ENCODE data around the gene UFSP2. TPM values are rescaled to one million over a fixed set of nuclear protein-coding genes. Genes with fewer than 3 reads are reported as not detected.

The UFSP2 gene
- total RNA-seq, 1 donor: 53.5 TPM

DNA sequence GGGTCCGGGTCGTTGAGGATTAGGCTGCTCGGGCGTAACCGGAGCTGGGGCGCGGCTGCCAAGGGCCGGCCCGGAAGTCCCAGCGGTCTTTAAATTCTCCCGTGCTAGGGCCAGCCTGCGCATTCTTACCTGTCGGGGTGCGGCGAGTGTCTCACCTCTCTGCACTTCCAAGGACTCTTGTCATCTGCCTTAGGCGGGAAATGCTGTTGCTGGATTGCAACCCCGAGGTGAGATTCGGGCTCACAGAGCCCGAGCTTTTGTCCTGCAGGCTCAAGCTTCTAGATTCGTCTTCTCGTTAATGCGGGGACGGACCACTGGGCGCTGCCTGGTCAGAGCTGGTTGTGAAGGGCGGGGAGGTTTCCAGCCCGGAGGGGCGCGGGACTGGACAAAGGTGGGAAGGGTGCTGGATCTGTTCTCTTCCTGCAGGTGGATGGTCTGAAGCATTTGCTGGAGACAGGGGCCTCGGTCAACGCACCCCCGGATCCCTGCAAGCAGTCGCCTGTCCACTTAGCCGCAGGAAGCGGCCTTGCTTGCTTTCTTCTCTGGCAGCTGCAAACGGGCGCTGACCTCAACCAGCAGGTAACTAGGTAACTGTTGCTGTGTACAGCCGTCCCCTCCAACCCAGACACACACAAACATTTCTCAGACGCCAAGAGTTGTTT lies 28.9 kb downstream of the UFSP2 start, which contains the start of gene ANKRD37:
ANKRD37 (plus strand) TSS at position 118 of the 662 bp plus-strand sequence; CDS start at position 201, 83 bp downstream.
- DNase-seq (ENCODE audit: low read depth): peak; percentile 28
- TF ChIP-seq, protein P1, sequence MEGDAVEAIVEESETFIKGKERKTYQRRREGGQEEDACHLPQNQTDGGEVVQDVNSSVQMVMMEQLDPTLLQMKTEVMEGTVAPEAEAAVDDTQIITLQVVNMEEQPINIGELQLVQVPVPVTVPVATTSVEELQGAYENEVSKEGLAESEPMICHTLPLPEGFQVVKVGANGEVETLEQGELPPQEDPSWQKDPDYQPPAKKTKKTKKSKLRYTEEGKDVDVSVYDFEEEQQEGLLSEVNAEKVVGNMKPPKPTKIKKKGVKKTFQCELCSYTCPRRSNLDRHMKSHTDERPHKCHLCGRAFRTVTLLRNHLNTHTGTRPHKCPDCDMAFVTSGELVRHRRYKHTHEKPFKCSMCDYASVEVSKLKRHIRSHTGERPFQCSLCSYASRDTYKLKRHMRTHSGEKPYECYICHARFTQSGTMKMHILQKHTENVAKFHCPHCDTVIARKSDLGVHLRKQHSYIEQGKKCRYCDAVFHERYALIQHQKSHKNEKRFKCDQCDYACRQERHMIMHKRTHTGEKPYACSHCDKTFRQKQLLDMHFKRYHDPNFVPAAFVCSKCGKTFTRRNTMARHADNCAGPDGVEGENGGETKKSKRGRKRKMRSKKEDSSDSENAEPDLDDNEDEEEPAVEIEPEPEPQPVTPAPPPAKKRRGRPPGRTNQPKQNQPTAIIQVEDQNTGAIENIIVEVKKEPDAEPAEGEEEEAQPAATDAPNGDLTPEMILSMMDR (IDR thresholded peaks at IDR 0.05; ENCODE audit: insufficient read depth, low read length): no peak
- H3K4me3 ChIP-seq (ENCODE audit: low read depth, low read length): peak within 1 kb of the TSS; percentile 82

DNA sequence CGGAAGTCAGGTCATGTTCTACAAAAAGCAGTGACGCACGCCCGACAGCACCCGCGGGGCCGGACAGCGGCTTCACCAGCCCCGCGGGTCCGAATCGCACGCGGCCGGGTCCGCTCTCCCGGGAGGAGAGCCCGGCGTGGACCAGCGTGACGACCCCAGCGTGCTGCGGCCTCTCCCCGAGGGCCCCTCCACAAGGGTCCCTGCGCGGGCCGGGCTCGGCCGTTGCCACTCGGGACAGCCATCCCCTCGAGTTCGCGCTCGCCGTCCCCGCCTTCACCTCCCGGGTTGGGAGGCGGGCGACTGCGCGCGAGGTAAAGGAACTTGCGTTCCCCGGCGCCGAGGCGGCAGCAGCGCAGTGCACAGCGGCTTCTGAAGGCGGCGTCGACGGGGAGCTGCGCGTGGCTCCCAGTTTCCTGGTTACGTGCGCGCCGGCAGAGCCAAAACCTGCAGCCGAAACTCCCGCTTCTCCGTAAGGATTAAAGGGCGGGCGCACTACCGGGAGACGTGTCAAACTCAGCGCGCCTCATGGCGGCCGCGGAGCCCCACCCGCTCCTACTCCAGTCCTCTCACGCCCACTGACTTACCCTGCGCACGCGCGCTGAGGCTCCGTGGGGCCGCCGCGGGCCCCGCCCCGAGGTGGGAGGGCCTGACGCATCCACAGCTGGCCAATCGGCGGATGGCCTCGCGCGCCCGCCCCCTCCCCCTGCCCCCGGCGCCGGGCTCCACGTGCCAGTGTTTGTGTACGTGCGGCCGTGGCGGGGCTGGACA lies 29.6 kb downstream of the UFSP2 start:
- TF ChIP-seq, protein P1 (IDR thresholded peaks at IDR 0.05; ENCODE audit: insufficient read depth, low read length): no peak
- DNase-seq (ENCODE audit: low read depth): peak; percentile 96
- H3K4me3 ChIP-seq (ENCODE audit: low read depth, low read length): peak overlapping the region; percentile 82

DNA sequence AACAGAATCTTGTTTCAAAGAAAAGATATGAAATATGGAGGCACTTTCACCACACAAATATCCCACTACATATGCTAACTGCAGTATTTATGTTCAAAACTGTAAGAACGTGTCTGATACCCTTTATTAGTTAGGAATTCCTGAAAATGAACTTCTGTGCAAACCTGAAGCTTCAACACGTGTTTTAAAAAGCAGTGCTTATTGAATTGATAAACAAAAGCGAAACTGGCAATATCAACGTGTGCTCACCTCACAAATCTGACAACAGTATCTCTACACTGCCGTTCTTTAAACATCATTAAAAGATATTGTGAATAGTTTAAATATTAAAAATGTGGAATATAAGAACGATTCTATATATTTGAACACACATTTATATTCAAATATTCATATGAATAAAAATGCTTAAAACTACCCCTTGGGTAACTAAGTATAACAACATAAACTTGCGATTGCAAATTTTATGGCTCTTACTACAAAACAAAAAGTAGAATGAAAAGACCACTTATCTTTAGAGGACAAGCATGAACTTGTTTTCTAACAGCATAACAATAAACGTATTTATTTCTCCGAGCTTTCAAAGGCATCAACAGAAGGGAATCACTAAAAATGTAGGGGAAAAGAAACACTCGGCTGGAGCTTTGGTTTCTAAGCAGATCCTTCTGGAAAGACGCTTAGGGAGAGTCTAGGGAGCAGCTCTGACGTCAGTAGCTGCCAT lies 30.4 kb downstream of the UFSP2 start, which contains the start of gene LRP2BP:
LRP2BP (minus strand) TSS at position 687 of the 718 bp plus-strand sequence. CDS start 17,738 bp downstream, outside the sequence.
- peak; percentile 94 for DNase-seq (ENCODE audit: low read depth)
- H3K4me3 ChIP-seq (ENCODE audit: low read depth, low read length): peak within 1 kb of the TSS; percentile 82
- TF ChIP-seq, protein P1 (IDR thresholded peaks at IDR 0.05; ENCODE audit: insufficient read depth, low read length): no peak

DNA sequence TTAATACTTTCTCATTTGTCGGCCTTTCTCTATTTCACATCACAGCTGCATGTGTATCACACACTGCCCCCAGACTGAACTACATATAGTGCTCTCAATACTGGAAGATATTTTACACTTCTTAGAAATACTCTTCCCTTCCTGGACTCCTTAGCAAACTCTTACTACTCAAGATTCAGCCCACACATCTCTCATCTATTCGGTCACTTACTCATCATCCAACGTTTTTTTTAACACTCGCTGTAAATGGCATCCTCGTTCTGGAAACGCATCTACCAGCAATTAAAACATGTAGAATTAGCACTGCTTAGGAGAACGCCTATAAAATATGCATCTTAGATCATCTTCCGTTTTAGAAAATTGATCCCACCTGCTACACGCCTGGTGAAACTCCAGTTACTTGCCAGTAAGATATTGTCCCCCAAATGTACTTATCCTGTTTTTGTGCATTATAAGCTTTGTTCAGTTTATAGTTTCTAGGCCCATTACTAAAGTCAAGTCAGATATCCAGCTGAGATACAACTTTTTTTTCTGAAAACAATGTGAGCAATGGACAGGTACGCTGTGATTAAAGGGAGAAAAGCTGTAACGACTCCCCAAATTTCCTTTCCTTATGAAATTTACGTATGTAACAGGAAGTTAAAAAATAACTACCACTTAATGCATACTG lies 31.1 kb downstream of the UFSP2 start:
- H3K4me3 ChIP-seq (ENCODE audit: low read depth, low read length): peak overlapping the region; percentile 76
- no peak for DNase-seq (ENCODE audit: low read depth)
- TF ChIP-seq, protein P1 (IDR thresholded peaks at IDR 0.05; ENCODE audit: insufficient read depth, low read length): no peak

DNA sequence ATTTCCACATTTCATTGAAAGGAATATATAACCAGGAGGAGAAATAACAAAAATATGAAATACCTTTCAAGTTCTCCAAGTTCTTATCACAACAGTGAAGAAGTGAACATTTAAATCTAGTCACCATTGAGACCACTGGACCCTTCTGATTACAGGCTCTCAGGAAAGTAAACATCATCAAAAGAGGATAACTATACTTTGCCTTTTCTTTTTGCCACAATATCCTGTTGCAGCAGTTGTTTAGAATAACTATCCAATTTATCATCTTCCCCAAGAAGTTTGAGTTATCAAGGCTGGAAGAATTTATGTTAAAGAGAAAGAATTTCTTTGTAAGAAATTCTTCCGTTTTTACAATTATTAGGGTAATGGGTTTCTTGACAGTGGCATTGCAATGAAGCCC lies 33.6 kb downstream of the UFSP2 start:
- DNase-seq (ENCODE audit: low read depth): no peak
- no peak overlapping the region for H3K4me3 ChIP-seq (ENCODE audit: low read depth, low read length)
- TF ChIP-seq, protein P1 (IDR thresholded peaks at IDR 0.05; ENCODE audit: insufficient read depth, low read length): no peak

DNA sequence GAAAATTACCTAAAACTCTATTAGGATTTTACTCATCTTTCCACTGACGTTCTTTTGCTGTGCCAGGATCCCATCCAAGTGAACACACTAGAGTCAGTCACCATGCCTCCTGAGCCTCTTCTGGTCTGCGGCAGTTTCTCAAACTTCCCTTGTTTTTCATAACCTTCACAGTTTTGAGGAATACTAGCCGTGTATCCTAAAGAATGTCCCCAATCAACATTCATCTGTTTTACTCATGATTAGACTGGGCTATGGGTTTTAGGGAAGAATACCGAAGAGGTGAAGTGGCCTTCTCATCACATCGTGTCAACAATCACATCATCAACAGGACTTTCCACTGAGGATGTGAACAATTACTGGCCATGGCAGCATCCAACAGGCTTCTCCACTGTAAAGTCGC lies 34.8 kb downstream of the UFSP2 start:
- TF ChIP-seq, protein P1 (IDR thresholded peaks at IDR 0.05; ENCODE audit: insufficient read depth, low read length): no peak
- H3K4me3 ChIP-seq (ENCODE audit: low read depth, low read length): no peak overlapping the region
- no peak for DNase-seq (ENCODE audit: low read depth)
